ENCODE data around the gene LPCAT1. TPM values are rescaled to one million over a fixed set of nuclear protein-coding genes. Genes with fewer than 3 reads are reported as not detected.

LPCAT1 gene
- total RNA-seq, 4 donors from 2014 or later = 7.7 to 44.8 (median 12.0) TPM

DNA sequence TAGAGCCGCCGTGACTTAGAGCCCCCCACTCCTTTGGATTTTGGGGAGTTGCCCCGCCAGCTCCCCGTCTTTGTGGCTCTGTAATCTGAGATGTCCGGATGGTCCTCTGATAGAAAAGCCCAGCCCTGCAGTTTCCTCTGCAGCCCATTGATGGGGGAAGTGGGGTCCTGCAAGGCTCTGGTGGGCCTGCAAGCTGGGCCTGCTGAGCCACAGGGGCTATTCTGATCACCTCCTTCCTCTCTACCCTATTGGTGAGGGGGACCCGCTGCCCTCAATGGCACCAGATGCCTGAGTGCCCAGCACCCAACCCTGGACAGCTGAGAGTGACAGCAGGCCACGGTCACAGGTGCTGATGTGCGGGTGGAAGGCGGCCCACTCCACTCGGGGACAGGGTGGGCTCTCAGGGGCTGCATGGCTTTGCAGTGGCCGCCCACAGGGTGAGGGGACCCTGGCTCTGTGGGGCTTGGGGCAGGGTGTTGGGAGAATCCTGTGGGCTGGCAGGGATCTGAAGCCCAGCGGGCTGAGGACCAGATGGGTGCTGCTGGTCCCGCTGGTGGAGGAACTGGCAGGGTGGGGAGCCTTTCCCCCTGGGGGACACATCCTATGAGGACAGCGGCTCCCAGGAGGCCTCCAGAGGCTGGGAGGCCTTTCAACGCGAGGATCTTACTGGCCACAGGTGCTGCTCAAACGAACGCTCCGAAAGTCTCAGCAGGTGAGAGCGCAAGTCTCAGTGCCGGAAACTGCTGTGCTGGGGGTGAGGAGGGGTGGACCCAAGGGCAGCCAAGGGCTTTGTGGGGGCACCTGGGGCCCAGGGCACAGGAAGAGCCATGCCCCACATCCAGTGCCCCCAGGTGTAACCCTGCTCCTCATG is 30.0 kb upstream of the LPCAT1 start:
- no peak for DNase-seq
- no peaks in the 10 kb centered on the region for H3K36me3 ChIP-seq
- H3K4me1 ChIP-seq = peaks cover 7 to 29% (median 8%) of the 10 kb centered on the region in 3 donors
- WGBS, 2 donors = 80% methylated on average over 2 to 3 of the region's 21 CpGs
- H3K9me3 ChIP-seq = no peaks in the 10 kb centered on the region
- no peak overlapping the region for H3K27ac ChIP-seq
- intact Hi-C loops (cut with DNase I) = no loop called here
- no peak overlapping the region for H3K4me3 ChIP-seq
- peaks cover 0 to 77% (median 0%) of the 10 kb centered on the region in 4 donors for H3K27me3 ChIP-seq
- TF ChIP-seq, protein P1, sequence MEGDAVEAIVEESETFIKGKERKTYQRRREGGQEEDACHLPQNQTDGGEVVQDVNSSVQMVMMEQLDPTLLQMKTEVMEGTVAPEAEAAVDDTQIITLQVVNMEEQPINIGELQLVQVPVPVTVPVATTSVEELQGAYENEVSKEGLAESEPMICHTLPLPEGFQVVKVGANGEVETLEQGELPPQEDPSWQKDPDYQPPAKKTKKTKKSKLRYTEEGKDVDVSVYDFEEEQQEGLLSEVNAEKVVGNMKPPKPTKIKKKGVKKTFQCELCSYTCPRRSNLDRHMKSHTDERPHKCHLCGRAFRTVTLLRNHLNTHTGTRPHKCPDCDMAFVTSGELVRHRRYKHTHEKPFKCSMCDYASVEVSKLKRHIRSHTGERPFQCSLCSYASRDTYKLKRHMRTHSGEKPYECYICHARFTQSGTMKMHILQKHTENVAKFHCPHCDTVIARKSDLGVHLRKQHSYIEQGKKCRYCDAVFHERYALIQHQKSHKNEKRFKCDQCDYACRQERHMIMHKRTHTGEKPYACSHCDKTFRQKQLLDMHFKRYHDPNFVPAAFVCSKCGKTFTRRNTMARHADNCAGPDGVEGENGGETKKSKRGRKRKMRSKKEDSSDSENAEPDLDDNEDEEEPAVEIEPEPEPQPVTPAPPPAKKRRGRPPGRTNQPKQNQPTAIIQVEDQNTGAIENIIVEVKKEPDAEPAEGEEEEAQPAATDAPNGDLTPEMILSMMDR (IDR thresholded peaks at IDR 0.05) = no peak
- TF ChIP-seq POLR2A (IDR thresholded peaks at IDR 0.05) = no peak

DNA sequence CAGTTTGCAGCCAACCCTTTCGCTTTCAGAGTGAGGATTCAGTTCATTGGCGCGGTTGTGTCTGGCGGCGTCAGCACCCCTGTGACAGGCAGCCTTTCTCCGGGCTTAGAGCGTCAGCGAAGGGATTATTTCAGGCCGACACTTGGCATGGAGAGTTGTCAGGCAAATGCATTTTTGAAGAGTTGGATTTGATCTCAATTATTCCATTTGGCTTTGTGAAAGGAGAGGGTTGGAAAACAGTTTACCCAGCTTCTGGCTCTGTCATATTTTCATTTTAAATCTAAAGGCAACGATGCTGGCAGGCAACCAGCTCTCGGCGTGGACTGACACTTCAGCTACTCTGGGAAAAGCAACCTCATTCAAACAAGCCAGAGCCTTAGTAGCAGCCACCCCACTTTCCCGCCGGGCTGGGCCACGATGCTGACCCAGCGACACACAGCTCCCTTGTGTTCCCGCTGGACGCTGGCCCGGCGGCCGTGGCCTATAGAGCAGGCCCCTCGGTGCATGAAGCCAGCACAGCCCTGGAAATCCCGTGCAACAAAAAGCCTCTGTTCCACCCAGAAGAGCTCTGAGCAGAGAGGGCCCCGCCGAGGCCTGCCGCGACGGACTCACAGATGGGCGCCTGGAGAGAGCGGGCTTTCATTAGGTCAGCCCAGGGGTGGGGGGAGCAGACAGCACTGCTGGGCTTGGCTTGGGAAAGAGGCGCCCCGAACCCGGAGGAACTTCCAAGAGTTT is 28.9 kb upstream of the LPCAT1 start:
- WGBS, 2 donors = 25 to 35% methylated on average over 12 to 20 of the region's 33 CpGs
- no peak for TF ChIP-seq POLR2A (IDR thresholded peaks at IDR 0.05)
- TF ChIP-seq, protein P1 (IDR thresholded peaks at IDR 0.05) = no peak
- Histone ChIP-seq H3K27me3 (peaks cover 0 to 81% (median 0%) of the 10 kb centered on the region in 4 donors), H3K4me3 (peak overlapping the region in 3 of 4 donors; percentile 5 to 52 (median 13)), H3K4me1 (peaks cover 7 to 29% (median 8%) of the 10 kb centered on the region in 3 donors), H3K36me3 (no peaks in the 10 kb centered on the region), H3K27ac (peak overlapping the region in 2 of 4 donors; percentile 9 to 44), H3K9me3 (no peaks in the 10 kb centered on the region)
- intact Hi-C loops (cut with DNase I) = no loop called here
- DNase-seq = no peak

DNA sequence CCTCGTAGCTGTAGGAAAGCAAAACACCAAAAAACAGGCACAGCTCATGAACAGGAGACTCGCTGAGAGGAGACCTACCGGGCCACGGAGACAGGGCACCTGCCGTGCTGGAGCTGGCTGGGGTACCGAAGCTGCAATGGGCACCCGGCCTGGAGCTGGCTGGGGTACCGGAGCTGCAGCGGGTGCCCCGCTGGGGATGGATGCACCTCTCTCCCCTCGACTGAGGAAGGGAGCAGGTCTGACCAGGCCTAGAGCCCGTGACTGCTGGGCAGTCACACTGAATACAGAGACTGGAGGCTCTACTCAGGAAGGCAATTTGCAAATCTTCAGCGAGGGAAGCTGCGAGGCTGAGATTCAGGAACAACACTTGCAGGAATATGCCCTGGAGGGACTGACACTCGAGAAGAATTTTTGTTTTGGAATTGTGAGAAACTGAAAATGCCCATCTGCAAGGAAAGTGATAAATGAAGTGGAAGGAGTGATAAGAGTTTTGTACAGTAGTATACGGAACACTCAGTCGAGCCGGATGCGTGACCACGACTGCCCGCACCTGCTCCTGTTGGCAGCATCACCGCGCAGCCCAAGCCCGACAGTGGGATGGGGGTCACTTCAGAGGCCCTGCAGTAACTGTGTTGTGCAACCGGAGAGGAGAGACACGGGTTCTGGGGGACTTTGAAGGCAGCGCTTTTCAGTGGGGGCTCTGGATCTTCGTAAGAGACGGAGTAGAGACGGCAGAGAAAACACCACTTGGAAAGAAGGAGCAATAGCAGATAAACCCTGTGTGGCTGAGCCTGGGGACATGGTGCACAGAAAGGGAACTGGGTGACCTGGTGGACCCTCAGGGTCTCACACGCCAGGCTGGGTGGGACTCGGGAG is 27.9 kb upstream of the LPCAT1 start:
- no peaks in the 10 kb centered on the region for H3K9me3 ChIP-seq
- no peaks in the 10 kb centered on the region for H3K36me3 ChIP-seq
- no peak overlapping the region for H3K27ac ChIP-seq
- H3K27me3 ChIP-seq = peaks cover 0 to 71% (median 0%) of the 10 kb centered on the region in 4 donors
- intact Hi-C loops (cut with DNase I) = no loop called here
- TF ChIP-seq POLR2A (IDR thresholded peaks at IDR 0.05) = no peak
- TF ChIP-seq, protein P1 (IDR thresholded peaks at IDR 0.05) = no peak
- no peak for DNase-seq
- 79 to 81% methylated on average over 28 to 29 of the region's 32 CpGs for WGBS, 2 donors
- peaks cover 7 to 29% (median 8%) of the 10 kb centered on the region in 3 donors for H3K4me1 ChIP-seq
- H3K4me3 ChIP-seq = peak overlapping the region in 1 of 4 donors; percentile 52

DNA sequence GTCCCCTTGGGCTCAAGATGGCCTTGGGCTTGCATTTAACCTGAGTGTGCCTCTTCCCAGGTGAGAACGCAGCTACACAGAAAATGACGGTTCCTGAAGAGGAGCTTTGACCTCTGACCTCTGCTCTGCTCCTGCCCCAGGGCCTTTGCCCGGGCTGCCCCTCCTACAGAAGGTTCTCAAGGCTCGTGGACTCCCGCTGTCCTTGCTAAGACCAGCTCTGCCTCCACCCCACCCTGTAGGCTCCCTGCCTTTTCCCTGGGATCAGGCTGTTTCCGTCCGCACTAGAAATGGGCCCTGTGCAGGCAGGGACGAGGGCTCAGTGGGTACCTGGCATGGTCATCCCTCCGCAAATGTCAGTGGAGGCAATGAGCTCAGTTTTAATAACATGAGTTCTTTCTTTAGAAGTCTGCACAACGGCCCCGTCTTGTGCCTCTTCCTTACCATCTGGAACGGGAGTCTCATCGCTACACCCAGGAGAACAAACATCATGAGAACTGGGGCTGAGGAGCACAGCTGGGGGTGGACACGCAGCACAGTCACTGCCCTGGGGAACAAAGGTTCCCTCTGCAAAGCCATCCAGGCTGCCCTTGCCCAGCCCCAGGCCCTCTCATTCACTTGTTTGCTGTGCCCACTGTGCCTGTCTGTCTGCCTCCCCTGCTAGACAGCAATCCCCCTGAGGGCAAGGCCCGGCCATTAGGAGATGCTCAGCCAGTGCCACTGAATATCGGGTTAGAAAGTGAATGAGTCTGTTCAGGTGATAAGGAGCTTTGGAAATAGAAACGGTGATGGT is 26.7 kb upstream of the LPCAT1 start:
- no peak for DNase-seq
- Histone ChIP-seq H3K36me3 (no peaks in the 10 kb centered on the region), H3K4me1 (peaks cover 7 to 29% (median 8%) of the 10 kb centered on the region in 3 donors), H3K27ac (no peak overlapping the region), H3K27me3 (peaks cover 0 to 59% (median 0%) of the 10 kb centered on the region in 4 donors), H3K4me3 (no peak overlapping the region), H3K9me3 (no peaks in the 10 kb centered on the region)
- intact Hi-C loops (cut with DNase I) = no loop called here
- TF ChIP-seq, protein P1 (IDR thresholded peaks at IDR 0.05) = no peak
- no peak for TF ChIP-seq POLR2A (IDR thresholded peaks at IDR 0.05)
- WGBS, 2 donors = 87 to 93% methylated on average over 6 to 15 of the region's 17 CpGs
